K562 (cell line): Measurements from ENCODE around the gene ZFHX2. TPM values are rescaled to one million over a fixed set of nuclear protein-coding genes. Genes with fewer than 3 reads are reported as not detected.

Experiments
- ATAC-seq: fragments of 200-7000 bp; cut with Tn5 transposase; 3 replicates; pipeline ENCODE4 v1.9.1; 2020; ENCODE audit warnings: moderate library complexity
- BruUV-seq: library from RNA; stranded (reverse); fragments of 400-500 nt; replicated peaks from 2 replicates; lab custom pipeline; 2021; lab: Mats Ljungman, UMichigan
- CTCF ChIA-PET: fragments of 300-600 bp; formaldehyde crosslinking; extraction: SDS; loops from one replicate; lab custom pipeline; 2021; ENCODE audit warnings: low intra/inter-chr PET ratio; lab: Yijun Ruan, JAX
- POLR2A ChIA-PET: fragments of 300-600, 350-650 bp; sonication (Branson Sonifier 250); formaldehyde crosslinking; extraction: SDS; loops from one replicate; lab custom pipeline; 2021; ENCODE audit warnings: antibody characterized with exemption, inconsistent platforms; lab: Yijun Ruan, JAX
- DNase-seq, 4 experiments: peaks; one replicate each; pipeline versions ENCODE4 v3.0.0 to v3.0.0-alpha.2; 2011 to 2018; ENCODE audit warnings: low spot score in 3 of 4, mixed read lengths in 3 of 4; ENCODE audit errors: extremely low read depth in 1 of 4
- FAIRE-seq: peaks from 2 replicates; lab custom pipeline; 2011; peaks lifted over from hg19 to GRCh38; lab: Jason Lieb, UNC
- H2AFZ ChIP-seq: 2 replicates; pipeline ENCODE4 v1.6.0; 2011; ENCODE audit warnings: low read depth, low read length, control low read depth, inconsistent platforms
- H3K27ac ChIP-seq: fragments of 200-600 bp; 3 replicates; pipeline ENCODE4 v1.8.0; 2011; ENCODE audit warnings: low read depth, mild to moderate bottlenecking, control low read depth, inconsistent platforms, low read length, moderate library complexity, mixed read lengths; ENCODE audit errors: extremely low read depth
- H3K27me3 ChIP-seq, 2 experiments: fragments of 300-600 bp in 1 of 2; 2 replicates in 1 of 2; 3 replicates in 1 of 2; pipeline versions ENCODE4 v1.6.0 to v1.8.0; 2011; ENCODE audit warnings: inconsistent platforms in 2 of 2, low read length in 2 of 2, mild to moderate bottlenecking in 1 of 2, mixed read lengths in 1 of 2, moderate library complexity in 1 of 2; ENCODE audit not compliant: control insufficient read depth in 2 of 2, insufficient read depth in 2 of 2
- H3K36me3 ChIP-seq: fragments of 300-600 bp; 3 replicates; pipeline ENCODE4 v1.8.0; 2011; ENCODE audit warnings: mild to moderate bottlenecking, low read length, inconsistent platforms; ENCODE audit not compliant: control insufficient read depth, insufficient read depth
- H3K4me1 ChIP-seq, 2 experiments: fragments of 200-600 bp in 1 of 2; replicated peaks in 1 of 2; 2 replicates in 1 of 2; 3 replicates in 1 of 2; pipeline versions ENCODE4 v1.5.1 to v1.8.0; 2011; ENCODE audit warnings: inconsistent platforms in 2 of 2, low read length in 2 of 2, mild to moderate bottlenecking in 1 of 2, mixed read lengths in 1 of 2, moderate library complexity in 1 of 2; ENCODE audit not compliant: control insufficient read depth in 2 of 2, insufficient read depth in 2 of 2
- H3K4me2 ChIP-seq: 2 replicates; pipeline ENCODE4 v1.6.1; 2011; ENCODE audit warnings: low read length, control low read depth, inconsistent platforms, mixed read lengths; ENCODE audit not compliant: insufficient read depth
- H3K4me3 ChIP-seq: fragments of 200-600 bp; sonication (generic), shearing (Covaris generic); 2 replicates; pipeline ENCODE4 v1.5.1; 2016; ENCODE audit warnings: control low read depth, inconsistent platforms
- H3K79me2 ChIP-seq: fragments of 200-600 bp; 3 replicates; pipeline ENCODE4 v1.8.0; 2011; ENCODE audit warnings: low read length, inconsistent platforms; ENCODE audit not compliant: control insufficient read depth, insufficient read depth
- H3K9ac ChIP-seq, 2 experiments: 2 replicates each; pipeline versions ENCODE4 v1.6.0 to v1.6.1; 2011; ENCODE audit warnings: low read depth in 2 of 2, low read length in 2 of 2, control low read depth in 1 of 2, inconsistent platforms in 1 of 2, mild to moderate bottlenecking in 1 of 2, mixed read lengths in 1 of 2; ENCODE audit not compliant: insufficient read depth in 1 of 2
- H3K9me1 ChIP-seq: one replicate; pipeline ENCODE4 v1.6.0; 2011; ENCODE audit warnings: inconsistent platforms, mild to moderate bottlenecking, low read length, moderate library complexity; ENCODE audit not compliant: control insufficient read depth, insufficient read depth
- H3K9me3 ChIP-seq: replicated peaks from 2 replicates; pipeline ENCODE4 v1.5.1; 2011; ENCODE audit warnings: low read depth, low read length, inconsistent platforms; ENCODE audit not compliant: control insufficient read depth, insufficient read depth
- H4K20me1 ChIP-seq: replicated peaks from 2 replicates; pipeline ENCODE4 v1.6.1; 2011; ENCODE audit warnings: low read length, inconsistent platforms, mixed read lengths; ENCODE audit not compliant: control insufficient read depth, insufficient read depth
- CTCF ChIP-seq, 3 experiments: IDR thresholded peaks in 2 of 3; conservative IDR thresholded peaks in 1 of 3; 2 replicates each; pipeline ENCODE4 v1.5.1; 2011 to 2012; ENCODE audit warnings: low read length in 3 of 3, mild to moderate bottlenecking in 3 of 3, control low read depth in 2 of 3, improper control_type of control experiment in 1 of 3, inconsistent platforms in 1 of 3, low read depth in 1 of 3, mixed read lengths in 1 of 3, moderate library complexity in 1 of 3; ENCODE audit not compliant: insufficient read depth in 2 of 3
- ELF2 ChIP-seq: fragments of 250-450 bp; sonication (Bioruptor Pico); IDR thresholded peaks from 2 replicates; pipeline ENCODE4 v1.5.0; 2021; ENCODE audit warnings: mild to moderate bottlenecking
- HMBOX1 ChIP-seq: sonication (generic); IDR thresholded peaks from 2 replicates; pipeline ENCODE4 v1.6.1; 2016
- MYC ChIP-seq, 2 experiments: fragments of 250-450 bp in 1 of 2; sonication (Bioruptor Pico) in 1 of 2; IDR thresholded peaks; 2 replicates each; pipeline versions ENCODE4 v1.5.1 to v1.6.1; 2012 to 2021; ENCODE audit warnings: low read depth in 2 of 2, borderline replicate concordance in 1 of 2, improper control_type of control experiment in 1 of 2, low read length in 1 of 2, mild to moderate bottlenecking in 1 of 2, moderate library complexity in 1 of 2
- NR3C1 ChIP-seq: sonication (generic); formaldehyde crosslinking; IDR thresholded peaks from 2 replicates; pipeline ENCODE4 v1.8.1; 2022; ENCODE audit warnings: missing genetic modification reagents
- SMAD4 ChIP-seq: fragments of 250-450 bp; sonication (Bioruptor Pico); conservative IDR thresholded peaks from 2 replicates; pipeline ENCODE4 v1.8.0; 2021; ENCODE audit warnings: inconsistent platforms, mild to moderate bottlenecking, moderate library complexity
- ZNF518B ChIP-seq: fragments of 250-450 bp; sonication (Bioruptor Pico); IDR thresholded peaks from 2 replicates; pipeline ENCODE4 v1.5.0; 2021; ENCODE audit warnings: mild to moderate bottlenecking, moderate library complexity
- WGBS: fragments of 100-300 bp; shearing (Covaris generic); methylation state at CpG from one replicate; pipeline ENCODE4 v1.1.6; 2016; ENCODE audit warnings: low coverage, mixed read lengths; ENCODE audit not compliant: insufficient coverage; ENCODE audit errors: missing lambda C conversion rate; 5-methylcytosine and 5-hydroxymethylcytosine counted together
- in situ Hi-C: fragments of 300-500 bp; cut with MboI; formaldehyde crosslinking; loops from 4 replicates; pipeline ENCODE4 v1.15.0; 2018; ENCODE audit warnings: inconsistent platforms, mixed read lengths
- intact Hi-C: fragments of 100-400 bp; cut with micrococcal nuclease; formaldehyde crosslinking; loops from 2 replicates; pipeline ENCODE4 v1.14.2; 2022
- polyA plus RNA-seq, 8 experiments: library from polyadenylated mRNA; depleted of rRNA in 4 of 8; stranded (reverse) in 5 of 8; unstranded in 3 of 8; fragments of >200 nt; fragmentation: Nextera tagmentation in 2 of 8; fragmentation: Illumina TruSeq in 1 of 8; extraction: Ambion mirVana in 2 of 8; extraction: Trizol in 1 of 8; gene quantifications; 2 replicates each; pipeline versions ENCODE4 v1.2.1 to v1.2.3, GENCODE V29; 2011 to 2014; ENCODE audit warnings: inconsistent platforms in 1 of 8, missing spikeins in 1 of 8
- total RNA-seq, 7 experiments: library from RNA; depleted of rRNA in 6 of 7; stranded (reverse); fragments of >200 nt in 6 of 7; fragmentation: Illumina TruSeq in 2 of 7; extraction: Trizol in 2 of 7; gene quantifications; 2 replicates each; pipeline versions ENCODE4 v1.2.1 to v1.2.3, GENCODE V29; 2011 to 2021; ENCODE audit warnings: low replicate concordance in 1 of 7

The ZFHX2 gene
- total and polyA plus RNA-seq, 9 of the 15 experiments (the other 6 are each of a cell fraction or from before 2014, with no cell fraction given): 0.06 to 0.11 (median 0.11) TPM; not detected in 4

- TF ChIP-seq MYC (IDR thresholded peaks at IDR 0.05; ENCODE audit: low read depth, low read length): no peak
- TF ChIP-seq MYC (CRISPR knock-in tag; IDR thresholded peaks at IDR 0.05; ENCODE audit: borderline replicate concordance, low read depth): no peak
- TF ChIP-seq NR3C1: no peak
- no peak for TF ChIP-seq HMBOX1
- TF ChIP-seq ZNF518B (CRISPR knock-in tag): no peak
These were observed 22.5 kb downstream of the ZFHX2 start (continued) for GRCh38 chr14:23529016-23529415.

- WGBS: 0% methylated on average over 1 of the region's 1 CpG
- Histone ChIP-seq H3K27me3 (peaks cover 0 to 48% of the 10 kb centered on the region in 2 experiments; a peak in 3 of 5 replicates), H3K4me3 (no peak overlapping the region), H3K9ac (peak overlapping the region in 1 of 2 experiments; percentile 17; a peak in 2 of 4 replicates), H3K9me1 (no peaks in the 10 kb centered on the region), H3K4me2 (no peak overlapping the region), H3K79me2 (no peaks in the 10 kb centered on the region), H3K27ac (no peak overlapping the region), H3K9me3 (no peaks in the 10 kb centered on the region), H3K4me1 (peaks cover 0 to 6% of the 10 kb centered on the region in 2 experiments; a peak in 2 of 5 replicates), H4K20me1 (no peaks in the 10 kb centered on the region; the same call in 1 of the 2 replicates), H2AFZ (no peak overlapping the region), H3K36me3 (no peaks in the 10 kb centered on the region)
- ChIA-PET POLR2A (no interaction called here), CTCF (no interaction called here)
- in situ Hi-C loops: no loop called here
- FAIRE-seq (no peak), ATAC-seq (peak; percentile 51; the same call in 1 of the 3 replicates), DNase-seq (no peak)
- intact Hi-C loops: no loop called here
- BruUV-seq: no TSS peak
- TF ChIP-seq ELF2 (no peak), CTCF (IDR thresholded peaks at IDR 0.05 in 2 of 3, conservative IDR thresholded peaks at IDR 0.05 in 1 of 3; ENCODE audit: insufficient read depth in 2 of 3, low read depth in 1 of 3, low read length in 3 of 3) (peak in 1 of 3 experiments; percentile 31; a peak in 1 of 6 replicates), SMAD4 (CRISPR knock-in tag) (no peak)
These were observed 23.0 kb downstream of the ZFHX2 start for GRCh38 chr14:23528555-23528954.
